Fibroblast of pulmonary artery (primary cell): ENCODE measurements around the gene NFKBIB.

Source experiments
- DNase-seq: peaks from one replicate; pipeline ENCODE4 v3.0.0-alpha.2; 2010; ENCODE audit warnings: low read depth
- H3K4me3 ChIP-seq: replicated peaks from 2 replicates; pipeline ENCODE4 v1.5.1; 2011; ENCODE audit warnings: low read depth, mild to moderate bottlenecking, control low read depth, low read length, moderate library complexity
- CTCF ChIP-seq: IDR thresholded peaks from 2 replicates; pipeline ENCODE4 v1.5.1; 2011; ENCODE audit warnings: mild to moderate bottlenecking, control low read depth, low read length, inconsistent platforms; ENCODE audit errors: missing control alignments

The NFKBIB gene

GRCh38 chr19:38921420-38922274 is 21.9 kb downstream of the NFKBIB start:
- DNase-seq: no peak
- H3K4me3 ChIP-seq: no peak overlapping the region
- no peak for TF ChIP-seq CTCF

GRCh38 chr19:38922482-38922881 is 22.7 kb downstream of the NFKBIB start:
- no peak for TF ChIP-seq CTCF
- H3K4me3 ChIP-seq: no peak overlapping the region
- no peak for DNase-seq

- H3K4me3 ChIP-seq: no peak overlapping the region
- DNase-seq: no peak
- no peak for TF ChIP-seq CTCF
Measured at GRCh38 chr19:38924388-38924787, 24.6 kb downstream of the NFKBIB start.

GRCh38 chr19:38928391-38929001 is 28.7 kb downstream of the NFKBIB start:
- H3K4me3 ChIP-seq: no peak overlapping the region
- no peak for DNase-seq
- no peak for TF ChIP-seq CTCF

- H3K4me3 ChIP-seq: peak within 1 kb of the TSS; percentile 98
- DNase-seq: peak; percentile 96
- TF ChIP-seq CTCF: peak; percentile 92
Measured at GRCh38 chr19:38929929-38930775, 30.4 kb downstream of the NFKBIB start, which contains the start of gene SARS2. SARS2 (minus strand) TSS chr19:38930763; CDS start chr19:38930736, 27 bp downstream.

- H3K4me3 ChIP-seq: peak within 1 kb of the TSS; percentile 98
- no peak for TF ChIP-seq CTCF
- DNase-seq: peak; percentile 100
Measured at GRCh38 chr19:38930776-38931520, 31.2 kb downstream of the NFKBIB start, which contains the start of gene MRPS12. MRPS12 (plus strand) TSS chr19:38930944; CDS start chr19:38931295, 351 bp downstream.
